ENCODE results near the gene CUTC. TPM values are rescaled to one million over a fixed set of nuclear protein-coding genes. Genes with fewer than 3 reads are reported as not detected.

The CUTC gene
- polyA plus RNA-seq, 3 donors: 17.3 to 41.9 (median 35.5) TPM

DNA sequence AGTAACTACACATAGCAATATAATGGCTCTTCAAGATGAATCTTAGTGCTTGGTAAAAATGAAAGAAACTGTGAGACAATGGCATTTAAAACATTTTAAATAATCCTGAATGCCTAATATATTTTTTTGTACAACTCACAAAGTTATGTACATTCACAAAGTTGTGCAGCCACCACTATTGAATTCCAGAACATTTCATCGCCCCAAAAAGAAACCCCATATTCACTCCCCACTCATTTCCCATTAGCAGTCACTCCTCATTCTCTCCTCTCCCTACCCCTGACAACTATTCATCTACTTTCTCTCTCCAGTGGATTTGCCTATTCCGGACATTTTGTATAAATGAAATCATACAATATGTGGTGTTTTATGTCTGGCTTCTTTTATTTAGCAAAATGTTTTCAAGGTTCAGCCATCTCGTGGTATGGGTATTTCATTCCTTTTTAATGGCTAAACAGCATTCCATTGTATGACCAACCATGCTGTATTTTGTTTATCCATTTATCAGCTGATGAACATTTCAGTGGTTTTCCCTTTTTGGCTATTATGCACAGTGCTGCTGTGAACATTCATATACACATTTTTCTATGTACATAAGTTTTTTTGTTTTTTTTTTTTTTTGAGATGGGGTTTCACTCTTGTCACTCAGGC is 38.0 kb upstream of the CUTC start:
- H3K9ac ChIP-seq (ENCODE audit: insufficient read depth, low read length, poor library complexity, severe bottlenecking): no peak overlapping the region
- H3K4me2 ChIP-seq (replicated peaks; ENCODE audit: extremely low read depth, low read length, poor library complexity, severe bottlenecking): no peak overlapping the region
- intact Hi-C loops (cut with micrococcal nuclease): no loop called here
- H3K4me3 Mint-ChIP-seq: no peak overlapping the region
- no peak overlapping the region for H3K4me3 ChIP-seq (replicated peaks in 1 of 3; ENCODE audit: low read depth in 2 of 3, low read length in 3 of 3)
- no peaks in the 10 kb centered on the region for H3K79me2 ChIP-seq (ENCODE audit: insufficient read depth, low read length)
- H3K9me3 Mint-ChIP-seq: no peaks in the 10 kb centered on the region
- H4K20me1 ChIP-seq (ENCODE audit: insufficient read depth, low read length): no peaks in the 10 kb centered on the region
- peaks cover 47 to 92% of the 10 kb centered on the region in 2 donors for H3K36me3 ChIP-seq (replicated peaks in 1 of 2; ENCODE audit: control insufficient read depth in 1 of 2, insufficient read depth in 2 of 2, low read length in 2 of 2)
- H3K4me1 ChIP-seq (ENCODE audit: control insufficient read depth in 1 of 2, insufficient read depth in 2 of 2, low read length in 2 of 2): no peaks in the 10 kb centered on the region
- H3K27ac Mint-ChIP-seq: peak overlapping the region in 1 of 7 donors; percentile 2
- peaks cover 65 to 78% of the 10 kb centered on the region in 2 donors for H3K36me3 Mint-ChIP-seq
- no peaks in the 10 kb centered on the region for H3K4me1 Mint-ChIP-seq
- TF ChIP-seq, protein P1, sequence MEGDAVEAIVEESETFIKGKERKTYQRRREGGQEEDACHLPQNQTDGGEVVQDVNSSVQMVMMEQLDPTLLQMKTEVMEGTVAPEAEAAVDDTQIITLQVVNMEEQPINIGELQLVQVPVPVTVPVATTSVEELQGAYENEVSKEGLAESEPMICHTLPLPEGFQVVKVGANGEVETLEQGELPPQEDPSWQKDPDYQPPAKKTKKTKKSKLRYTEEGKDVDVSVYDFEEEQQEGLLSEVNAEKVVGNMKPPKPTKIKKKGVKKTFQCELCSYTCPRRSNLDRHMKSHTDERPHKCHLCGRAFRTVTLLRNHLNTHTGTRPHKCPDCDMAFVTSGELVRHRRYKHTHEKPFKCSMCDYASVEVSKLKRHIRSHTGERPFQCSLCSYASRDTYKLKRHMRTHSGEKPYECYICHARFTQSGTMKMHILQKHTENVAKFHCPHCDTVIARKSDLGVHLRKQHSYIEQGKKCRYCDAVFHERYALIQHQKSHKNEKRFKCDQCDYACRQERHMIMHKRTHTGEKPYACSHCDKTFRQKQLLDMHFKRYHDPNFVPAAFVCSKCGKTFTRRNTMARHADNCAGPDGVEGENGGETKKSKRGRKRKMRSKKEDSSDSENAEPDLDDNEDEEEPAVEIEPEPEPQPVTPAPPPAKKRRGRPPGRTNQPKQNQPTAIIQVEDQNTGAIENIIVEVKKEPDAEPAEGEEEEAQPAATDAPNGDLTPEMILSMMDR (IDR thresholded peaks at IDR 0.05): no peak
- H3K27me3 ChIP-seq (ENCODE audit: control insufficient read depth in 2 of 2, insufficient read depth in 2 of 2, low read length in 2 of 2): no peaks in the 10 kb centered on the region
- no peak overlapping the region for H2AFZ ChIP-seq (ENCODE audit: insufficient read depth, low read depth, low read length, poor library complexity, severe bottlenecking)
- peaks cover 0 to 2% (median 0%) of the 10 kb centered on the region in 3 donors for H3K27me3 Mint-ChIP-seq (ENCODE audit: low read depth in 3 of 3)
- DNase-seq: no peak
- no CpG with 5 or more reads among the region's 3 CpGs for WGBS (ENCODE audit: insufficient coverage)
- H3K9me3 ChIP-seq (replicated peaks in 1 of 2; ENCODE audit: control insufficient read depth in 1 of 2, insufficient read depth in 1 of 2, low read length in 2 of 2): no peaks in the 10 kb centered on the region
- H3K27ac ChIP-seq (ENCODE audit: low read depth in 1 of 2, low read length in 2 of 2): no peak overlapping the region

DNA sequence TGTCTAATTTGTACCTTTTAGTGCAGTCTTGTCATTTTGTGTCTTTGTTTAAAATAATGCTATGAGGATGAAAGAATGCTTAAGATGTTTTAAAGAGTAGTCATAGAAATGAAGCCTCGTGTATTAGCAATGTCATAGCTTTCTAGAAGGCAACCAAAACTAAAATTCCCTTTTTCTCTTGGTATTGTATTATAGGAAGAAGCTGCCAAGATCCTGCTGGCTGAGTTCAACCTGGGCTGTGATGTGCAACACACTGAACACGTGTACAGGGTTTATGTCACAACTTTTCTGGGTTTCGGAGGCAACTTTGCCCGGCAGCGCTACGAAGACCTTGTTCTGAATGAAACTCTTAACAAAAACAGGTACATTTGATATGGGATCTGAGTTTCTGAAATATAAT is 36.3 kb upstream of the CUTC start:
- Mint-ChIP-seq H3K36me3 (peaks cover 74 to 88% of the 10 kb centered on the region in 2 donors), H3K4me1 (no peaks in the 10 kb centered on the region), H3K4me3 (no peak overlapping the region), H3K9me3 (no peaks in the 10 kb centered on the region), H3K27ac (no peak overlapping the region), H3K27me3 (ENCODE audit: low read depth in 3 of 3) (peaks cover 0 to 2% (median 0%) of the 10 kb centered on the region in 3 donors)
- H3K4me1 ChIP-seq (ENCODE audit: control insufficient read depth in 1 of 2, insufficient read depth in 2 of 2, low read length in 2 of 2): no peaks in the 10 kb centered on the region
- H3K27me3 ChIP-seq (ENCODE audit: control insufficient read depth in 2 of 2, insufficient read depth in 2 of 2, low read length in 2 of 2): no peaks in the 10 kb centered on the region
- no peaks in the 10 kb centered on the region for H3K79me2 ChIP-seq (ENCODE audit: insufficient read depth, low read length)
- no peak overlapping the region for H3K27ac ChIP-seq (ENCODE audit: low read depth in 1 of 2, low read length in 2 of 2)
- H4K20me1 ChIP-seq (ENCODE audit: insufficient read depth, low read length): no peaks in the 10 kb centered on the region
- WGBS (ENCODE audit: insufficient coverage): no CpG with 5 or more reads among the region's 6 CpGs
- H3K4me2 ChIP-seq (replicated peaks; ENCODE audit: extremely low read depth, low read length, poor library complexity, severe bottlenecking): no peak overlapping the region
- no peak for DNase-seq
- no peak overlapping the region for H2AFZ ChIP-seq (ENCODE audit: insufficient read depth, low read depth, low read length, poor library complexity, severe bottlenecking)
- H3K36me3 ChIP-seq (replicated peaks in 1 of 2; ENCODE audit: control insufficient read depth in 1 of 2, insufficient read depth in 2 of 2, low read length in 2 of 2): peaks cover 54 to 93% of the 10 kb centered on the region in 2 donors
- H3K4me3 ChIP-seq (replicated peaks in 1 of 3; ENCODE audit: low read depth in 2 of 3, low read length in 3 of 3): no peak overlapping the region
- H3K9ac ChIP-seq (ENCODE audit: insufficient read depth, low read length, poor library complexity, severe bottlenecking): no peak overlapping the region
- intact Hi-C loops (cut with micrococcal nuclease): no loop called here
- H3K9me3 ChIP-seq (replicated peaks in 1 of 2; ENCODE audit: control insufficient read depth in 1 of 2, insufficient read depth in 1 of 2, low read length in 2 of 2): no peaks in the 10 kb centered on the region
- TF ChIP-seq, protein P1 (IDR thresholded peaks at IDR 0.05): no peak
